ENCODE data around the gene BCL11B.

Gene BCL11B

GRCh38 chr14:99175331-99176155, 96.5 kb downstream of the BCL11B start:
- Histone ChIP-seq H3K9ac (ENCODE audit: low read depth, low read length) (no peak overlapping the region), H3K36me3 (ENCODE audit: control insufficient read depth, insufficient read depth, low read length) (peaks cover 7% of the 10 kb centered on the region), H3K9me3 (ENCODE audit: control insufficient read depth, insufficient read depth, low read length) (no peaks in the 10 kb centered on the region), H3K4me3 (ENCODE audit: low read depth, low read length) (no peak overlapping the region), H3K27me3 (ENCODE audit: control insufficient read depth, insufficient read depth, low read length) (no peaks in the 10 kb centered on the region), H3K4me1 (ENCODE audit: control insufficient read depth, insufficient read depth, low read length) (peaks cover 5% of the 10 kb centered on the region)

- Histone ChIP-seq H3K27me3 (ENCODE audit: control insufficient read depth, insufficient read depth, low read length) (no peaks in the 10 kb centered on the region), H3K4me1 (ENCODE audit: control insufficient read depth, insufficient read depth, low read length) (peaks cover 5% of the 10 kb centered on the region), H3K36me3 (ENCODE audit: control insufficient read depth, insufficient read depth, low read length) (peaks cover 7% of the 10 kb centered on the region), H3K9ac (ENCODE audit: low read depth, low read length) (no peak overlapping the region), H3K9me3 (ENCODE audit: control insufficient read depth, insufficient read depth, low read length) (no peaks in the 10 kb centered on the region), H3K4me3 (ENCODE audit: low read depth, low read length) (no peak overlapping the region)
Measured at GRCh38 chr14:99174770-99175319, 97.2 kb downstream of the BCL11B start.

GRCh38 chr14:99174081-99174769, 97.8 kb downstream of the BCL11B start:
- H3K4me1 ChIP-seq (ENCODE audit: control insufficient read depth, insufficient read depth, low read length): peaks cover 5% of the 10 kb centered on the region
- peaks cover 7% of the 10 kb centered on the region for H3K36me3 ChIP-seq (ENCODE audit: control insufficient read depth, insufficient read depth, low read length)
- no peak overlapping the region for H3K4me3 ChIP-seq (ENCODE audit: low read depth, low read length)
- H3K9me3 ChIP-seq (ENCODE audit: control insufficient read depth, insufficient read depth, low read length): no peaks in the 10 kb centered on the region
- no peaks in the 10 kb centered on the region for H3K27me3 ChIP-seq (ENCODE audit: control insufficient read depth, insufficient read depth, low read length)
- no peak overlapping the region for H3K9ac ChIP-seq (ENCODE audit: low read depth, low read length)

GRCh38 chr14:99173506-99173905, 98.5 kb downstream of the BCL11B start:
- H3K36me3 ChIP-seq (ENCODE audit: control insufficient read depth, insufficient read depth, low read length): peaks cover 7% of the 10 kb centered on the region
- no peak overlapping the region for H3K9ac ChIP-seq (ENCODE audit: low read depth, low read length)
- no peaks in the 10 kb centered on the region for H3K9me3 ChIP-seq (ENCODE audit: control insufficient read depth, insufficient read depth, low read length)
- H3K4me3 ChIP-seq (ENCODE audit: low read depth, low read length): no peak overlapping the region
- peaks cover 2% of the 10 kb centered on the region for H3K4me1 ChIP-seq (ENCODE audit: control insufficient read depth, insufficient read depth, low read length)
- H3K27me3 ChIP-seq (ENCODE audit: control insufficient read depth, insufficient read depth, low read length): no peaks in the 10 kb centered on the region

GRCh38 chr14:99173086-99173485, 98.9 kb downstream of the BCL11B start:
- Histone ChIP-seq H3K9me3 (ENCODE audit: control insufficient read depth, insufficient read depth, low read length) (no peaks in the 10 kb centered on the region), H3K4me3 (ENCODE audit: low read depth, low read length) (no peak overlapping the region), H3K36me3 (ENCODE audit: control insufficient read depth, insufficient read depth, low read length) (peaks cover 7% of the 10 kb centered on the region), H3K27me3 (ENCODE audit: control insufficient read depth, insufficient read depth, low read length) (no peaks in the 10 kb centered on the region), H3K4me1 (ENCODE audit: control insufficient read depth, insufficient read depth, low read length) (peaks cover 2% of the 10 kb centered on the region), H3K9ac (ENCODE audit: low read depth, low read length) (no peak overlapping the region)

- H3K9ac ChIP-seq (ENCODE audit: low read depth, low read length): no peak overlapping the region
- H3K4me3 ChIP-seq (ENCODE audit: low read depth, low read length): no peak overlapping the region
- H3K9me3 ChIP-seq (ENCODE audit: control insufficient read depth, insufficient read depth, low read length): no peaks in the 10 kb centered on the region
- H3K36me3 ChIP-seq (ENCODE audit: control insufficient read depth, insufficient read depth, low read length): peaks cover 7% of the 10 kb centered on the region
- H3K4me1 ChIP-seq (ENCODE audit: control insufficient read depth, insufficient read depth, low read length): peaks cover 2% of the 10 kb centered on the region
- no peaks in the 10 kb centered on the region for H3K27me3 ChIP-seq (ENCODE audit: control insufficient read depth, insufficient read depth, low read length)
Measured at GRCh38 chr14:99171396-99171795, 100.6 kb downstream of the BCL11B start.

GRCh38 chr14:99169776-99170356, 102.1 kb downstream of the BCL11B start:
- no peaks in the 10 kb centered on the region for H3K9me3 ChIP-seq (ENCODE audit: control insufficient read depth, insufficient read depth, low read length)
- no peak overlapping the region for H3K4me3 ChIP-seq (ENCODE audit: low read depth, low read length)
- H3K27me3 ChIP-seq (ENCODE audit: control insufficient read depth, insufficient read depth, low read length): no peaks in the 10 kb centered on the region
- H3K4me1 ChIP-seq (ENCODE audit: control insufficient read depth, insufficient read depth, low read length): peaks cover 2% of the 10 kb centered on the region
- no peak overlapping the region for H3K9ac ChIP-seq (ENCODE audit: low read depth, low read length)
- H3K36me3 ChIP-seq (ENCODE audit: control insufficient read depth, insufficient read depth, low read length): peaks cover 3% of the 10 kb centered on the region

GRCh38 chr14:99168330-99168729, 103.7 kb downstream of the BCL11B start:
- Histone ChIP-seq H3K4me1 (ENCODE audit: control insufficient read depth, insufficient read depth, low read length) (peaks cover 2% of the 10 kb centered on the region), H3K36me3 (ENCODE audit: control insufficient read depth, insufficient read depth, low read length) (no peaks in the 10 kb centered on the region), H3K9ac (ENCODE audit: low read depth, low read length) (no peak overlapping the region), H3K9me3 (ENCODE audit: control insufficient read depth, insufficient read depth, low read length) (no peaks in the 10 kb centered on the region), H3K27me3 (ENCODE audit: control insufficient read depth, insufficient read depth, low read length) (no peaks in the 10 kb centered on the region), H3K4me3 (ENCODE audit: low read depth, low read length) (no peak overlapping the region)

- H3K9ac ChIP-seq (ENCODE audit: low read depth, low read length): no peak overlapping the region
- H3K36me3 ChIP-seq (ENCODE audit: control insufficient read depth, insufficient read depth, low read length): no peaks in the 10 kb centered on the region
- no peaks in the 10 kb centered on the region for H3K9me3 ChIP-seq (ENCODE audit: control insufficient read depth, insufficient read depth, low read length)
- no peaks in the 10 kb centered on the region for H3K27me3 ChIP-seq (ENCODE audit: control insufficient read depth, insufficient read depth, low read length)
- no peaks in the 10 kb centered on the region for H3K4me1 ChIP-seq (ENCODE audit: control insufficient read depth, insufficient read depth, low read length)
- no peak overlapping the region for H3K4me3 ChIP-seq (ENCODE audit: low read depth, low read length)
Measured at GRCh38 chr14:99166506-99166905, 105.5 kb downstream of the BCL11B start.

GRCh38 chr14:99164712-99165111, 107.3 kb downstream of the BCL11B start:
- Histone ChIP-seq H3K4me3 (ENCODE audit: low read depth, low read length) (no peak overlapping the region), H3K27me3 (ENCODE audit: control insufficient read depth, insufficient read depth, low read length) (no peaks in the 10 kb centered on the region), H3K9me3 (ENCODE audit: control insufficient read depth, insufficient read depth, low read length) (no peaks in the 10 kb centered on the region), H3K4me1 (ENCODE audit: control insufficient read depth, insufficient read depth, low read length) (no peaks in the 10 kb centered on the region), H3K36me3 (ENCODE audit: control insufficient read depth, insufficient read depth, low read length) (no peaks in the 10 kb centered on the region), H3K9ac (ENCODE audit: low read depth, low read length) (no peak overlapping the region)

- no peak overlapping the region for H3K4me3 ChIP-seq (ENCODE audit: low read depth, low read length)
- no peak overlapping the region for H3K9ac ChIP-seq (ENCODE audit: low read depth, low read length)
- no peaks in the 10 kb centered on the region for H3K27me3 ChIP-seq (ENCODE audit: control insufficient read depth, insufficient read depth, low read length)
- H3K9me3 ChIP-seq (ENCODE audit: control insufficient read depth, insufficient read depth, low read length): no peaks in the 10 kb centered on the region
- no peaks in the 10 kb centered on the region for H3K4me1 ChIP-seq (ENCODE audit: control insufficient read depth, insufficient read depth, low read length)
- H3K36me3 ChIP-seq (ENCODE audit: control insufficient read depth, insufficient read depth, low read length): no peaks in the 10 kb centered on the region
Measured at GRCh38 chr14:99163446-99163845, 108.6 kb downstream of the BCL11B start.
